Gastroesophageal sphincter (tissue), 4 donors: ENCODE results near the gene CDK14. TPM values are rescaled to one million over a fixed set of nuclear protein-coding genes. Genes with fewer than 3 reads are reported as not detected.

ENCODE experiments used
- ATAC-seq: fragments of 150-250 bp; one replicate; pipeline ENCODE4 v1.9.1; 2016; ENCODE audit warnings: mild to moderate bottlenecking, moderate library complexity
- H3K27ac ChIP-seq, 4 donors: fragments of 200-600 bp; sonication (generic) in 3 of 4; 1 replicate in 3 of 4; 2 replicates in 1 of 4; pipeline ENCODE4 v1.5.1; 2016 to 2019
- H3K27me3 ChIP-seq: fragments of 200-600 bp; sonication (generic); one replicate; pipeline ENCODE4 v1.5.1; 2019
- H3K36me3 ChIP-seq, 2 donors: fragments of 200-600 bp; sonication (generic); one replicate each; pipeline ENCODE4 v1.5.1; 2019; ENCODE audit warnings: control low read depth in 1 of 2
- H3K4me1 ChIP-seq, 3 donors: fragments of 200-600 bp; sonication (generic); 1 replicate in 2 of 3; 2 replicates in 1 of 3; pipeline ENCODE4 v1.5.1; 2016 to 2019; ENCODE audit warnings: control low read depth in 2 of 3
- H3K4me3 ChIP-seq, 2 donors: fragments of 200-600 bp; sonication (generic); one replicate each; pipeline ENCODE4 v1.5.1; 2019; ENCODE audit warnings: mild to moderate bottlenecking in 1 of 2, moderate library complexity in 1 of 2
- H3K9me3 ChIP-seq, 3 donors: fragments of 200-600 bp; sonication (generic); one replicate each; pipeline ENCODE4 v1.5.1; 2017 to 2019; ENCODE audit warnings: control low read depth in 2 of 3
- CTCF ChIP-seq, 4 experiments: fragments of 200-600 bp in 2 of 4; fragments of 450-650 bp in 2 of 4; sonication (generic) in 1 of 4; IDR thresholded peaks; one replicate each; pipeline ENCODE4 v1.5.1; 2017 to 2019; ENCODE audit warnings: antibody characterized with exemption in 4 of 4, mild to moderate bottlenecking in 2 of 4, moderate library complexity in 2 of 4
- EP300 ChIP-seq: sonication (generic); formaldehyde crosslinking; IDR thresholded peaks from one replicate; pipeline ENCODE4 v1.6.1; 2017; ENCODE audit warnings: antibody characterized with exemption, mild to moderate bottlenecking
- POLR2A ChIP-seq, 2 donors: fragments of 450-650 bp; IDR thresholded peaks; one replicate each; pipeline ENCODE4 v1.6.1; 2017; ENCODE audit warnings: antibody characterized with exemption in 2 of 2, mild to moderate bottlenecking in 2 of 2, moderate library complexity in 1 of 2
- POLR2AphosphoS5 ChIP-seq: sonication (generic); formaldehyde crosslinking; IDR thresholded peaks from one replicate; pipeline ENCODE4 v1.6.1; 2017; ENCODE audit warnings: antibody characterized with exemption
- WGBS, 2 donors: methylation state at CpG; one replicate each; pipeline ENCODE4 v1.1.5; 2018; ENCODE audit warnings: low coverage in 1 of 2; 5-methylcytosine and 5-hydroxymethylcytosine counted together
- total RNA-seq, 4 donors: library from RNA; depleted of rRNA; stranded (reverse); fragments of >200 nt; gene quantifications; one replicate each; pipeline ENCODE4 v1.1.0, GENCODE V29; 2016

Gene CDK14
- total RNA-seq, 4 donors from 2014 or later = 14.8 to 28.7 (median 18.4) TPM

- Histone ChIP-seq H3K36me3 (no peaks in the 10 kb centered on the region), H3K27me3 (no peaks in the 10 kb centered on the region), H3K4me1 (peaks cover 0 to 36% (median 3%) of the 10 kb centered on the region in 3 donors), H3K9me3 (no peaks in the 10 kb centered on the region), H3K4me3 (no peak overlapping the region), H3K27ac (no peak overlapping the region)
- ATAC-seq = no peak
- TF ChIP-seq POLR2AphosphoS5 (no peak), POLR2A (IDR thresholded peaks at IDR 0.05) (no peak), EP300 (no peak)
- WGBS, 2 donors = 85 to 100% methylated on average over 1 of the region's 3 CpGs
These were observed 347.9 kb downstream of the CDK14 start for GRCh38 chr7:90944021-90944420.

- 47 to 59% methylated on average over 4 to 5 of the region's 5 CpGs for WGBS, 2 donors
- peak; percentile 60 for ATAC-seq
- Histone ChIP-seq H3K9me3 (no peaks in the 10 kb centered on the region), H3K4me1 (peaks cover 0 to 29% (median 3%) of the 10 kb centered on the region in 3 donors), H3K27ac (no peak overlapping the region), H3K27me3 (no peaks in the 10 kb centered on the region), H3K4me3 (no peak overlapping the region), H3K36me3 (no peaks in the 10 kb centered on the region)
- TF ChIP-seq POLR2AphosphoS5 (peak; percentile 14), CTCF (IDR thresholded peaks at IDR 0.05) (no peak)
These were observed 349.1 kb downstream of the CDK14 start for GRCh38 chr7:90945104-90945787.

- Histone ChIP-seq H3K27me3 (no peaks in the 10 kb centered on the region), H3K27ac (no peak overlapping the region), H3K36me3 (no peaks in the 10 kb centered on the region), H3K4me1 (peaks cover 0 to 29% (median 3%) of the 10 kb centered on the region in 3 donors), H3K9me3 (no peaks in the 10 kb centered on the region), H3K4me3 (no peak overlapping the region)
- no peak for ATAC-seq
- TF ChIP-seq POLR2A (IDR thresholded peaks at IDR 0.05) (no peak), CTCF (IDR thresholded peaks at IDR 0.05) (no peak), POLR2AphosphoS5 (no peak), EP300 (no peak)
- 66 to 68% methylated on average over 8 to 9 of the region's 10 CpGs for WGBS, 2 donors
These were observed 350.8 kb downstream of the CDK14 start for GRCh38 chr7:90946730-90947501.

- Histone ChIP-seq H3K4me1 (peaks cover 0 to 28% (median 3%) of the 10 kb centered on the region in 3 donors), H3K27me3 (no peaks in the 10 kb centered on the region), H3K4me3 (no peak overlapping the region), H3K9me3 (no peaks in the 10 kb centered on the region), H3K27ac (no peak overlapping the region), H3K36me3 (no peaks in the 10 kb centered on the region)
- TF ChIP-seq POLR2AphosphoS5 (no peak), POLR2A (IDR thresholded peaks at IDR 0.05) (no peak), EP300 (no peak), CTCF (IDR thresholded peaks at IDR 0.05) (no peak)
- ATAC-seq = no peak
These were observed 352.0 kb downstream of the CDK14 start for GRCh38 chr7:90948085-90948484.

GRCh38 chr7:90951229-90951628 is 355.1 kb downstream of the CDK14 start:
- no peaks in the 10 kb centered on the region for H3K9me3 ChIP-seq
- WGBS, 2 donors = 85 to 95% methylated on average over 1 of the region's 1 CpG
- ATAC-seq = no peak
- H3K27me3 ChIP-seq = no peaks in the 10 kb centered on the region
- no peak overlapping the region for H3K4me3 ChIP-seq
- peaks cover 0 to 15% (median 0%) of the 10 kb centered on the region in 3 donors for H3K4me1 ChIP-seq
- TF ChIP-seq CTCF (IDR thresholded peaks at IDR 0.05) = no peak
- no peak for TF ChIP-seq POLR2AphosphoS5
- no peak for TF ChIP-seq EP300
- TF ChIP-seq POLR2A (IDR thresholded peaks at IDR 0.05) = no peak
- no peak overlapping the region for H3K27ac ChIP-seq
- H3K36me3 ChIP-seq = no peaks in the 10 kb centered on the region
